ENCODE measurements around the gene ESR2.
"Not testable (repeated sequence)": the region's sequence is repeated elsewhere in the genome, so short reads cannot be mapped to it uniquely, and the experiment has no call there.

ESR2 gene

GRCh38 chr14:64326502-64326901 lies 32.3 kb upstream of the ESR2 start:
- H3K36me3 ChIP-seq (ENCODE audit: control insufficient read depth, insufficient read depth, low read length): no peaks in the 10 kb centered on the region
- no peaks in the 10 kb centered on the region for H3K27me3 ChIP-seq (replicated peaks; ENCODE audit: control insufficient read depth, insufficient read depth, low read length)
- no peak overlapping the region for H3K4me3 ChIP-seq (replicated peaks; ENCODE audit: low read depth, low read length)
- DNase-seq (ENCODE audit: extremely low read depth, insufficient read length): no peak
- no peak for TF ChIP-seq CTCF (IDR thresholded peaks at IDR 0.05; ENCODE audit: insufficient read depth, low read length, poor library complexity, severe bottlenecking)

GRCh38 chr14:64324895-64325294 lies 30.7 kb upstream of the ESR2 start:
- Histone ChIP-seq H3K27me3 (replicated peaks; ENCODE audit: control insufficient read depth, insufficient read depth, low read length) (no peaks in the 10 kb centered on the region), H3K36me3 (ENCODE audit: control insufficient read depth, insufficient read depth, low read length) (no peaks in the 10 kb centered on the region), H3K4me3 (replicated peaks; ENCODE audit: low read depth, low read length) (no peak overlapping the region)
- TF ChIP-seq CTCF (IDR thresholded peaks at IDR 0.05; ENCODE audit: insufficient read depth, low read length, poor library complexity, severe bottlenecking): no peak
- no peak for DNase-seq (ENCODE audit: extremely low read depth, insufficient read length)

GRCh38 chr14:64324461-64324860 lies 30.3 kb upstream of the ESR2 start:
- TF ChIP-seq CTCF (IDR thresholded peaks at IDR 0.05; ENCODE audit: insufficient read depth, low read length, poor library complexity, severe bottlenecking): no peak
- Histone ChIP-seq H3K36me3 (ENCODE audit: control insufficient read depth, insufficient read depth, low read length) (no peaks in the 10 kb centered on the region), H3K4me3 (replicated peaks; ENCODE audit: low read depth, low read length) (no peak overlapping the region), H3K27me3 (replicated peaks; ENCODE audit: control insufficient read depth, insufficient read depth, low read length) (no peaks in the 10 kb centered on the region)
- no peak for DNase-seq (ENCODE audit: extremely low read depth, insufficient read length)

GRCh38 chr14:64320362-64320761 lies 26.2 kb upstream of the ESR2 start:
- not testable (repeated sequence) for H3K36me3 ChIP-seq (ENCODE audit: control insufficient read depth, insufficient read depth, low read length); H3K27me3 ChIP-seq (replicated peaks; ENCODE audit: control insufficient read depth, insufficient read depth, low read length); H3K4me3 ChIP-seq (replicated peaks; ENCODE audit: low read depth, low read length); DNase-seq (ENCODE audit: extremely low read depth, insufficient read length)

- H3K4me3 ChIP-seq (replicated peaks; ENCODE audit: low read depth, low read length); DNase-seq (ENCODE audit: extremely low read depth, insufficient read length); H3K27me3 ChIP-seq (replicated peaks; ENCODE audit: control insufficient read depth, insufficient read depth, low read length); H3K36me3 ChIP-seq (ENCODE audit: control insufficient read depth, insufficient read depth, low read length): not testable (repeated sequence)
Observed at GRCh38 chr14:64318695-64319094, 24.5 kb upstream of the ESR2 start.

- TF ChIP-seq CTCF (IDR thresholded peaks at IDR 0.05; ENCODE audit: insufficient read depth, low read length, poor library complexity, severe bottlenecking): peak; percentile 55
- Histone ChIP-seq H3K4me3 (replicated peaks; ENCODE audit: low read depth, low read length) (no peak overlapping the region), H3K36me3 (ENCODE audit: control insufficient read depth, insufficient read depth, low read length) (no peaks in the 10 kb centered on the region), H3K27me3 (replicated peaks; ENCODE audit: control insufficient read depth, insufficient read depth, low read length) (no peaks in the 10 kb centered on the region)
- peak; percentile 49 for DNase-seq (ENCODE audit: extremely low read depth, insufficient read length)
Observed at GRCh38 chr14:64303471-64303917, 9.3 kb upstream of the ESR2 start.

- peak; percentile 12 for TF ChIP-seq CTCF (IDR thresholded peaks at IDR 0.05; ENCODE audit: insufficient read depth, low read length, poor library complexity, severe bottlenecking)
- DNase-seq (ENCODE audit: extremely low read depth, insufficient read length): no peak
Observed at GRCh38 chr14:64298773-64299172, 4.6 kb upstream of the ESR2 start.

More at GRCh38 chr14:64298773-64299172, 4.6 kb upstream of the ESR2 start:
- no peaks in the 10 kb centered on the region for H3K36me3 ChIP-seq (ENCODE audit: control insufficient read depth, insufficient read depth, low read length)
- no peaks in the 10 kb centered on the region for H3K27me3 ChIP-seq (replicated peaks; ENCODE audit: control insufficient read depth, insufficient read depth, low read length)
- no peak overlapping the region for H3K4me3 ChIP-seq (replicated peaks; ENCODE audit: low read depth, low read length)

Data from GM06990 (cell line).